IPS-11a (cell line): Measurements from ENCODE around the gene PAQR4.

Experiments used
- H3K4me3 ChIP-seq: one replicate; pipeline ENCODE4 v1.5.1; 2013; ENCODE audit warnings: low read depth, low read length, control low read depth

The PAQR4 gene

GRCh38 chr16:3020604-3021448 is 51.7 kb downstream of the PAQR4 start:
- H3K4me3 ChIP-seq, result peak overlapping the region; percentile 85

- H3K4me3 ChIP-seq, result peak overlapping the region; percentile 85
These were observed 52.5 kb downstream of the PAQR4 start for GRCh38 chr16:3021449-3022207.

- H3K4me3 ChIP-seq, result peak overlapping the region; percentile 85
These were observed 53.1 kb downstream of the PAQR4 start for GRCh38 chr16:3022208-3022683.

GRCh38 chr16:3022684-3023414 is 53.7 kb downstream of the PAQR4 start:
- H3K4me3 ChIP-seq, result peak overlapping the region; percentile 85
